WTC11 (cell line): Measurements from ENCODE around the gene ZBTB12. TPM values are rescaled to one million over a fixed set of nuclear protein-coding genes. Genes with fewer than 3 reads are reported as not detected.

Source experiments
- ATAC-seq: fragments of 200-7000 bp; cut with Tn5 transposase; 2 replicates; pipeline ENCODE4 v1.10.0; 2021; ENCODE audit warnings: mild to moderate bottlenecking, moderate library complexity
- CTCF ChIA-PET: fragments of 300-600 bp; sonication (Branson Sonifier 250); formaldehyde crosslinking; loops from one replicate; lab custom pipeline; 2021; ENCODE audit warnings: antibody characterized with exemption; lab: Charles Lee
- POLR2A ChIA-PET: fragments of 350-600 bp; sonication (Branson Sonifier 250); formaldehyde crosslinking; loops from one replicate; lab custom pipeline; 2021; ENCODE audit warnings: antibody characterized with exemption; lab: Charles Lee
- DNase-seq: peaks from one replicate; pipeline ENCODE4 v3.0.0; 2021; ENCODE audit warnings: low spot score
- H3K27ac Mint-ChIP-seq: 2 replicates; pipeline ENCODE4 v1.8.0; 2021; ENCODE audit warnings: mixed read lengths
- H3K27me3 Mint-ChIP-seq: 2 replicates; pipeline ENCODE4 v1.8.0; 2021; ENCODE audit warnings: low read depth, mild to moderate bottlenecking, moderate library complexity, mixed read lengths
- H3K36me3 Mint-ChIP-seq: 2 replicates; pipeline ENCODE4 v1.8.0; 2021; ENCODE audit warnings: mixed read lengths
- H3K4me1 Mint-ChIP-seq: 2 replicates; pipeline ENCODE4 v1.8.0; 2022; ENCODE audit warnings: mixed read lengths
- H3K4me3 Mint-ChIP-seq: 2 replicates; pipeline ENCODE4 v1.8.0; 2021; ENCODE audit warnings: mild to moderate bottlenecking, moderate library complexity, mixed read lengths
- H3K9me3 Mint-ChIP-seq: 2 replicates; pipeline ENCODE4 v1.8.0; 2021; ENCODE audit warnings: mixed read lengths
- CTCF ChIP-seq: fragments of 200-600 bp; IDR thresholded peaks from 2 replicates; pipeline ENCODE4 v1.8.0; 2022; ENCODE audit warnings: antibody characterized with exemption
- E2F5 ChIP-seq: sonication (generic); formaldehyde crosslinking; IDR thresholded peaks from 2 replicates; pipeline ENCODE4 v1.8.1; 2022; ENCODE audit warnings: mild to moderate bottlenecking, moderate library complexity, missing genetic modification reagents
- GABPB1 ChIP-seq: sonication (generic); formaldehyde crosslinking; IDR thresholded peaks from 2 replicates; pipeline ENCODE4 v1.8.1; 2023; ENCODE audit warnings: mild to moderate bottlenecking, missing genetic modification reagents
- IRF1 ChIP-seq: sonication (generic); formaldehyde crosslinking; IDR thresholded peaks from 2 replicates; pipeline ENCODE4 v1.8.0; 2023; ENCODE audit warnings: missing genetic modification reagents
- KAT7 ChIP-seq: sonication (generic); formaldehyde crosslinking; IDR thresholded peaks from 2 replicates; pipeline ENCODE4 v1.8.1; 2023; ENCODE audit warnings: missing genetic modification reagents, mild to moderate bottlenecking, borderline replicate concordance
- NR1H2 ChIP-seq: sonication (generic); formaldehyde crosslinking; IDR thresholded peaks from 2 replicates; pipeline ENCODE4 v1.9.0; 2021; ENCODE audit warnings: mild to moderate bottlenecking, moderate library complexity, missing genetic modification reagents
- PREB ChIP-seq: sonication (generic); formaldehyde crosslinking; IDR thresholded peaks from 2 replicates; pipeline ENCODE4 v1.8.1; 2022; ENCODE audit warnings: mild to moderate bottlenecking, missing genetic modification reagents, moderate library complexity, borderline replicate concordance
- RORB ChIP-seq: fragments of 250-450 bp; sonication (Bioruptor Pico); IDR thresholded peaks from 2 replicates; pipeline ENCODE4 v1.9.0; 2021; ENCODE audit warnings: mild to moderate bottlenecking
- TCF7 ChIP-seq: sonication (generic); formaldehyde crosslinking; IDR thresholded peaks from 2 replicates; pipeline ENCODE4 v1.8.0; 2022; ENCODE audit warnings: mild to moderate bottlenecking, low read depth, missing genetic modification reagents, moderate library complexity
- TP53 ChIP-seq: sonication (generic); formaldehyde crosslinking; IDR thresholded peaks from 2 replicates; pipeline ENCODE4 v1.8.1; 2023; ENCODE audit warnings: mild to moderate bottlenecking, missing genetic modification reagents
- ZNF317 ChIP-seq: sonication (generic); formaldehyde crosslinking; IDR thresholded peaks from 2 replicates; pipeline ENCODE4 v1.8.1; 2023; ENCODE audit warnings: low read depth, mild to moderate bottlenecking, moderate library complexity, missing genetic modification reagents, borderline replicate concordance
- ZNF416 ChIP-seq: fragments of 250-450 bp; sonication (Bioruptor Pico); IDR thresholded peaks from 2 replicates; pipeline ENCODE4 v1.9.0; 2021; ENCODE audit warnings: mild to moderate bottlenecking, inconsistent platforms
- ZSCAN18 ChIP-seq: fragments of 250-450 bp; sonication (Bioruptor Pico); IDR thresholded peaks from 2 replicates; pipeline ENCODE4 v2.1.2; 2022; ENCODE audit warnings: mild to moderate bottlenecking, moderate library complexity
- total RNA-seq: library from RNA; stranded (reverse); gene quantifications from 3 replicates; pipeline ENCODE4 v1.2.3, GENCODE V29; 2021
- TF ChIP-seq, protein P1 (sequence below): sonication (generic); formaldehyde crosslinking; IDR thresholded peaks from 2 replicates; pipeline ENCODE4 v1.8.1; 2023; ENCODE audit warnings: mild to moderate bottlenecking, missing genetic modification reagents, moderate library complexity
- TF ChIP-seq, protein P2 (sequence below): sonication (generic); formaldehyde crosslinking; IDR thresholded peaks from 2 replicates; pipeline ENCODE4 v1.8.1; 2022; ENCODE audit warnings: low read depth, mild to moderate bottlenecking, moderate library complexity, missing genetic modification reagents, borderline replicate concordance
- TF ChIP-seq, protein P3 (sequence below): sonication (generic); formaldehyde crosslinking; IDR thresholded peaks from 2 replicates; pipeline ENCODE4 v1.8.1; 2022; ENCODE audit warnings: low read depth, missing genetic modification reagents, borderline replicate concordance

ZBTB12 gene
- total RNA-seq, 1 experiment from 2014 or later = 24.0 TPM

- peaks cover 36% of the 10 kb centered on the region for H3K36me3 Mint-ChIP-seq
- no peak for TF ChIP-seq CTCF
- TF ChIP-seq RORB = no peak
- no peak for TF ChIP-seq ZNF317 (CRISPR knock-in tag)
- TF ChIP-seq, all 79 proteins: peak for 0
- no peaks in the 10 kb centered on the region for H3K9me3 Mint-ChIP-seq
- H3K4me1 Mint-ChIP-seq = peaks cover 6% of the 10 kb centered on the region
- H3K4me3 Mint-ChIP-seq = peak overlapping the region; percentile 48
- DNase-seq (no peak), ATAC-seq (no peak)
- peak overlapping the region; percentile 94 for H3K27ac Mint-ChIP-seq
- ChIA-PET CTCF (interaction anchor here (0.8 to 2.1 kb wide), 5 partner anchors 9 to 189 kb away, joined by 3 to 7 read pairs (median 3); partner anchors contain the start of gene NEU1), POLR2A (no interaction called here)
- H3K27me3 Mint-ChIP-seq = no peaks in the 10 kb centered on the region
Observed at GRCh38 chr6:31879143-31879542, 22.7 kb downstream of the ZBTB12 start.

DNA sequence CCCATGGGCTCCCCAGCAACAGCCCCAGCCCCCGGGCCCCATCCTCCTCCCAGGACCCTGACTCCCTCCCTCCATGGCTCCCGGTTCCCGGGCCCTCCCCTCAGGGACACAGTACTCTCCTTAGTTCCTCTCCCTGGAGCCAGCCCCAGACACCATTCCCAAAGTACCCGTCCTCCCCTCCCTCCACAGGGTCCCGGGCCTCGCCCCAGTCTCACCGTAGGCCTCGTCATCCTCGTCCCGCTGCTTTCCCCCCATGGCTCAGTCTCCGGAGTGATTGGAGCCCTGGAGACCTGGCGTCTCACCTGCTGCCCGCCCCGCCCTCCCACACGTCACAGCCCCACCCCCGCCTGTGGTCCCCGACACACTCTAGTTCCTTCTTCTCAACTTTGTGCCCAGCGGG is 23.2 kb downstream of the ZBTB12 start, which contains the start of gene SLC44A4:
Gene SLC44A4 (minus strand): TSS at position 272 of the 400 bp plus-strand sequence. CDS start 17 bp downstream, at position 255.
- H3K36me3 Mint-ChIP-seq = peaks cover 35% of the 10 kb centered on the region
- 0 out of 2 replicates have a peak, but pooled peaks have one; percentile 50 for TF ChIP-seq ZNF416 (CRISPR knock-in tag)
- no peak for TF ChIP-seq IRF1 (CRISPR knock-in tag)
- ChIA-PET POLR2A (no interaction called here), CTCF (interaction anchor here (0.8 to 2.1 kb wide), 5 partner anchors 9 to 189 kb away, joined by 3 to 7 read pairs (median 3); partner anchors contain the start of gene NEU1)
- H3K9me3 Mint-ChIP-seq = no peaks in the 10 kb centered on the region
- peaks cover 6% of the 10 kb centered on the region for H3K4me1 Mint-ChIP-seq
- H3K4me3 Mint-ChIP-seq = peak within 1 kb of the TSS; percentile 51
- DNase-seq (peak; percentile 52), ATAC-seq (peak; percentile 77)
- H3K27me3 Mint-ChIP-seq = no peaks in the 10 kb centered on the region
- peak within 1 kb of the TSS; percentile 94 for H3K27ac Mint-ChIP-seq

- ChIA-PET CTCF (interaction anchor here (1.3 kb wide), 1 partner anchor 87 kb away, joined by 5 read pairs; no protein-coding TSS in a partner anchor), POLR2A (no interaction called here)
- ATAC-seq (no peak; the same call in 1 of the 2 replicates), DNase-seq (no peak)
- Mint-ChIP-seq H3K27ac (no peak overlapping the region), H3K36me3 (peaks cover 31% of the 10 kb centered on the region), H3K4me3 (0 out of 2 replicates have a peak overlapping the region, but pooled peaks have one; percentile 51), H3K27me3 (no peaks in the 10 kb centered on the region), H3K4me1 (peaks cover 6% of the 10 kb centered on the region), H3K9me3 (no peaks in the 10 kb centered on the region)
- TF ChIP-seq E2F5 (CRISPR knock-in tag) (no peak), CTCF (no peak), TP53 (no peak), RORB (no peak), GABPB1 (CRISPR knock-in tag) (no peak), KAT7 (CRISPR knock-in tag) (no peak), ZNF416 (CRISPR knock-in tag) (no peak), NR1H2 (CRISPR knock-in tag) (no peak), IRF1 (CRISPR knock-in tag) (no peak), TCF7 (CRISPR knock-in tag) (no peak), ZSCAN18 (CRISPR knock-in tag) (no peak), PREB (CRISPR knock-in tag) (no peak)
- TF ChIP-seq, protein P1, sequence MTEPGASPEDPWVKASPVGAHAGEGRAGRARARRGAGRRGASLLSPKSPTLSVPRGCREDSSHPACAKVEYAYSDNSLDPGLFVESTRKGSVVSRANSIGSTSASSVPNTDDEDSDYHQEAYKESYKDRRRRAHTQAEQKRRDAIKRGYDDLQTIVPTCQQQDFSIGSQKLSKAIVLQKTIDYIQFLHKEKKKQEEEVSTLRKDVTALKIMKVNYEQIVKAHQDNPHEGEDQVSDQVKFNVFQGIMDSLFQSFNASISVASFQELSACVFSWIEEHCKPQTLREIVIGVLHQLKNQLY (CRISPR knock-in tag) = no peak
- TF ChIP-seq, protein P2, sequence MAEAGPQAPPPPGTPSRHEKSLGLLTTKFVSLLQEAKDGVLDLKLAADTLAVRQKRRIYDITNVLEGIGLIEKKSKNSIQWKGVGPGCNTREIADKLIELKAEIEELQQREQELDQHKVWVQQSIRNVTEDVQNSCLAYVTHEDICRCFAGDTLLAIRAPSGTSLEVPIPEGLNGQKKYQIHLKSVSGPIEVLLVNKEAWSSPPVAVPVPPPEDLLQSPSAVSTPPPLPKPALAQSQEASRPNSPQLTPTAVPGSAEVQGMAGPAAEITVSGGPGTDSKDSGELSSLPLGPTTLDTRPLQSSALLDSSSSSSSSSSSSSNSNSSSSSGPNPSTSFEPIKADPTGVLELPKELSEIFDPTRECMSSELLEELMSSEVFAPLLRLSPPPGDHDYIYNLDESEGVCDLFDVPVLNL (CRISPR knock-in tag) = no peak
- TF ChIP-seq, protein P3, sequence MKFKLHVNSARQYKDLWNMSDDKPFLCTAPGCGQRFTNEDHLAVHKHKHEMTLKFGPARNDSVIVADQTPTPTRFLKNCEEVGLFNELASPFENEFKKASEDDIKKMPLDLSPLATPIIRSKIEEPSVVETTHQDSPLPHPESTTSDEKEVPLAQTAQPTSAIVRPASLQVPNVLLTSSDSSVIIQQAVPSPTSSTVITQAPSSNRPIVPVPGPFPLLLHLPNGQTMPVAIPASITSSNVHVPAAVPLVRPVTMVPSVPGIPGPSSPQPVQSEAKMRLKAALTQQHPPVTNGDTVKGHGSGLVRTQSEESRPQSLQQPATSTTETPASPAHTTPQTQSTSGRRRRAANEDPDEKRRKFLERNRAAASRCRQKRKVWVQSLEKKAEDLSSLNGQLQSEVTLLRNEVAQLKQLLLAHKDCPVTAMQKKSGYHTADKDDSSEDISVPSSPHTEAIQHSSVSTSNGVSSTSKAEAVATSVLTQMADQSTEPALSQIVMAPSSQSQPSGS (CRISPR knock-in tag) = no peak
Observed at GRCh38 chr6:31878222-31878621, 23.7 kb downstream of the ZBTB12 start.
